HepG2 (cell line): ENCODE measurements around the gene PPP2R5E. TPM values are rescaled to one million over a fixed set of nuclear protein-coding genes. Genes with fewer than 3 reads are reported as not detected.

Source experiments
- ATAC-seq: fragments of 200-7000 bp; cut with Tn5 transposase; 3 replicates; pipeline ENCODE4 v1.9.1; 2020; ENCODE audit warnings: mild to moderate bottlenecking, moderate library complexity
- BruUV-seq: library from RNA; stranded (reverse); fragments of 400-500 nt; replicated peaks from 2 replicates; lab custom pipeline; 2021; lab: Mats Ljungman, UMichigan
- CTCF ChIA-PET: fragments of 300-600 bp; formaldehyde crosslinking; extraction: SDS; loops from one replicate; lab custom pipeline; 2021; ENCODE audit warnings: low total read pairs, inconsistent platforms, low intra/inter-chr PET ratio; lab: Yijun Ruan, JAX
- POLR2A ChIA-PET: fragments of 350-600 bp; sonication (Branson Sonifier 250); formaldehyde crosslinking; loops from one replicate; lab custom pipeline; 2020; ENCODE audit warnings: antibody characterized with exemption, inconsistent platforms; lab: Yijun Ruan, JAX
- DNase-seq: peaks from one replicate; pipeline ENCODE4 v3.0.0-alpha.2; 2015; ENCODE audit warnings: low spot score
- FAIRE-seq: peaks from 3 replicates; lab custom pipeline; 2011; peaks lifted over from hg19 to GRCh38; lab: Jason Lieb, UNC
- H2AFZ ChIP-seq: one replicate; pipeline ENCODE4 v1.6.1; 2011; ENCODE audit warnings: low read length, inconsistent platforms
- H3K27ac ChIP-seq: fragments of 300-600 bp; 3 replicates; pipeline ENCODE4 v1.8.0; 2011; ENCODE audit warnings: mixed run types, mild to moderate bottlenecking, mixed read lengths, low read length, inconsistent platforms; ENCODE audit not compliant: insufficient read depth; ENCODE audit errors: extremely low read length
- H3K27me3 ChIP-seq, 2 experiments: fragments of 200-600 bp in 1 of 2; 2 replicates in 1 of 2; 3 replicates in 1 of 2; pipeline versions ENCODE4 v1.6.0 to v1.8.0; 2011; ENCODE audit warnings: low read length in 2 of 2, mild to moderate bottlenecking in 2 of 2, moderate library complexity in 2 of 2, inconsistent platforms in 1 of 2; ENCODE audit not compliant: insufficient read depth in 2 of 2, control insufficient read depth in 1 of 2
- H3K36me3 ChIP-seq, 2 experiments: fragments of 200-600 bp in 1 of 2; replicated peaks in 1 of 2; 2 replicates in 1 of 2; 3 replicates in 1 of 2; pipeline versions ENCODE4 v1.5.1 to v1.8.0; 2011; ENCODE audit warnings: low read length in 2 of 2, inconsistent platforms in 1 of 2; ENCODE audit not compliant: insufficient read depth in 2 of 2, control insufficient read depth in 1 of 2
- H3K4me1 ChIP-seq: 2 replicates; pipeline ENCODE4 v1.5.1; 2012; ENCODE audit warnings: low read length, inconsistent platforms; ENCODE audit not compliant: insufficient read depth
- H3K4me2 ChIP-seq: 2 replicates; pipeline ENCODE4 v1.6.0; 2011; ENCODE audit warnings: low read depth, low read length, inconsistent platforms
- H3K4me3 ChIP-seq, 3 experiments: fragments of 200-600 bp in 1 of 3; sonication (generic), shearing (Covaris generic) in 1 of 3; replicated peaks in 1 of 3; 2 replicates each; pipeline ENCODE4 v1.5.1; 2011 to 2016; ENCODE audit warnings: low read length in 3 of 3, inconsistent platforms in 2 of 3, low read depth in 2 of 3, mild to moderate bottlenecking in 2 of 3, control low read depth in 1 of 3, mixed read lengths in 1 of 3; ENCODE audit not compliant: insufficient read depth in 1 of 3
- H3K79me2 ChIP-seq: one replicate; pipeline ENCODE4 v1.6.1; 2011; ENCODE audit warnings: low read length, inconsistent platforms; ENCODE audit not compliant: insufficient read depth
- H3K9ac ChIP-seq: 2 replicates; pipeline ENCODE4 v1.6.0; 2011; ENCODE audit warnings: mild to moderate bottlenecking, low read depth, low read length, inconsistent platforms; ENCODE audit not compliant: insufficient read depth
- H3K9me3 ChIP-seq: 2 replicates; pipeline ENCODE4 v1.5.1; 2012; ENCODE audit warnings: mild to moderate bottlenecking, low read length
- H4K20me1 ChIP-seq: 2 replicates; pipeline ENCODE4 v1.6.0; 2011; ENCODE audit warnings: inconsistent platforms, mild to moderate bottlenecking, low read length, moderate library complexity; ENCODE audit not compliant: insufficient read depth
- AHR ChIP-seq: IDR thresholded peaks from 2 replicates; pipeline ENCODE4 v1.6.1; 2018; ENCODE audit warnings: missing genetic modification reagents, missing compliant biosample characterization
- ATF5 ChIP-seq: sonication (generic); formaldehyde crosslinking; IDR thresholded peaks from 2 replicates; pipeline ENCODE4 v1.4.0; 2020; ENCODE audit warnings: mild to moderate bottlenecking, low read depth, missing genetic modification reagents
- E2F5 ChIP-seq: sonication (generic); formaldehyde crosslinking; conservative IDR thresholded peaks from 2 replicates; pipeline ENCODE4 v1.4.0; 2020; ENCODE audit warnings: missing genetic modification reagents
- IRF9 ChIP-seq: sonication (generic); formaldehyde crosslinking; IDR thresholded peaks from 2 replicates; pipeline ENCODE4 v1.8.0; 2022; ENCODE audit warnings: missing genetic modification reagents, mild to moderate bottlenecking, borderline replicate concordance
- TP53 ChIP-seq: sonication (generic); formaldehyde crosslinking; conservative IDR thresholded peaks from 2 replicates; pipeline ENCODE4 v1.4.0; 2020; ENCODE audit warnings: missing genetic modification reagents
- ZBTB25 ChIP-seq: IDR thresholded peaks from 2 replicates; pipeline ENCODE4 v1.6.1; 2018; ENCODE audit warnings: missing genetic modification reagents
- ZBTB7B ChIP-seq: sonication (generic); formaldehyde crosslinking; IDR thresholded peaks from 2 replicates; pipeline ENCODE4 v1.4.0; 2020; ENCODE audit warnings: missing genetic modification reagents
- ZNF224 ChIP-seq: sonication (generic); formaldehyde crosslinking; IDR thresholded peaks from 2 replicates; pipeline ENCODE4 v1.5.0; 2020; ENCODE audit warnings: mild to moderate bottlenecking, missing genetic modification reagents
- ZNF530 ChIP-seq: sonication (generic); formaldehyde crosslinking; IDR thresholded peaks from 2 replicates; pipeline ENCODE4 v1.5.0; 2020; ENCODE audit warnings: low read depth, mild to moderate bottlenecking, missing genetic modification reagents
- ZNF567 ChIP-seq: sonication (generic); formaldehyde crosslinking; IDR thresholded peaks from 2 replicates; pipeline ENCODE4 v1.8.1; 2023; ENCODE audit warnings: mild to moderate bottlenecking, missing genetic modification reagents, borderline replicate concordance
- ZNF576 ChIP-seq: sonication (generic); formaldehyde crosslinking; IDR thresholded peaks from 2 replicates; pipeline ENCODE4 v1.4.0; 2020; ENCODE audit warnings: mild to moderate bottlenecking, missing genetic modification reagents
- ZNF644 ChIP-seq: IDR thresholded peaks from 2 replicates; pipeline ENCODE4 v1.6.1; 2016; ENCODE audit warnings: low read depth
- ZNF687 ChIP-seq: sonication (generic); formaldehyde crosslinking; IDR thresholded peaks from 2 replicates; pipeline ENCODE4 v1.5.1; 2020; ENCODE audit warnings: mild to moderate bottlenecking, missing genetic modification reagents, moderate library complexity
- ZNF792 ChIP-seq: IDR thresholded peaks from 2 replicates; pipeline ENCODE4 v1.6.1; 2016
- WGBS: methylation state at CpG from one replicate; pipeline ENCODE4 v1.1.6; 2017; ENCODE audit warnings: low lambda C conversion rate; 5-methylcytosine and 5-hydroxymethylcytosine counted together
- in situ Hi-C: cut with HindIII; loops from 2 replicates; pipeline ENCODE4 v1.10.0; 2017; ENCODE audit warnings: low pct_unique_long_range_greater_than_20kb; ENCODE audit not compliant: extremely low pct_ligation_motif_present
- intact Hi-C: fragments of 100-400 bp; cut with micrococcal nuclease; formaldehyde crosslinking; loops from one replicate; pipeline ENCODE4 v1.10.0; 2022; ENCODE audit not compliant: unreplicated experiment
- polyA plus RNA-seq, 8 experiments: library from polyadenylated mRNA; depleted of rRNA in 3 of 8; stranded (reverse) in 7 of 8; unstranded in 1 of 8; fragments of >200 nt; fragmentation: Illumina TruSeq in 4 of 8; extraction: Trizol in 4 of 8; gene quantifications; 2 replicates each; pipeline versions ENCODE4 v1.2.1 to v1.2.3, GENCODE V29; 2011 to 2016; ENCODE audit warnings: low read depth in 4 of 8, missing spikeins in 1 of 8, mixed read lengths in 1 of 8; ENCODE audit not compliant: insufficient read depth in 1 of 8
- total RNA-seq, 5 experiments: library from RNA; depleted of rRNA; stranded (reverse); fragments of >200 nt; fragmentation: Illumina TruSeq; extraction: Trizol; gene quantifications; 2 replicates each; pipeline ENCODE4 v1.2.3, GENCODE V29; 2016; ENCODE audit warnings: low read depth in 1 of 5
- TF ChIP-seq, protein P1 (sequence below): sonication (generic); formaldehyde crosslinking; IDR thresholded peaks from 2 replicates; pipeline ENCODE4 v1.9.0; 2022; ENCODE audit warnings: missing genetic modification reagents, mild to moderate bottlenecking, borderline replicate concordance

Gene PPP2R5E
- total and polyA plus RNA-seq, 2 of the 13 experiments (the other 11 are each of a cell fraction or from before 2014, with no cell fraction given) = 8.9 to 11.0 TPM

DNA sequence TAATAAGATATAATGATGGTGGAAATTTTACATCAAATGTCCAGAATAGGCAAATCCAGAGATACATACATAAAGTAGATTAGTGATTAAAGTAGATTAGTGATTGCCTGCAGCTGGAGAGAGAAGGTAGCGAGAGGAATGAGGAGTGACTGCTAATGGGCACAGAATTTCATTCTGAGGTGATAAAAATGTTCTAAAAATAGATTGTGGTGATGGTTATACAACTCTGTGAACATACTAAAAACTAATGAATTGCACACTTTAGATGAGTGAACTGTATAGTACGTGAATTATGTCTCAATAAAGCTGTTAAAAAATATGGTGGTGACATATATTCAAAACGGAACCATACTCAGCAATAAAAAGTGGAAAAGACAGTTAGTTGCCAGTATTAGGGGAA is 41.7 kb downstream of the PPP2R5E start:
- Histone ChIP-seq H3K27me3 (no peaks in the 10 kb centered on the region), H3K4me2 (no peak overlapping the region), H3K4me1 (peaks cover 16% of the 10 kb centered on the region), H3K9ac (no peak overlapping the region), H3K36me3 (peaks cover 2 to 4% of the 10 kb centered on the region in 2 experiments; a peak in 3 of 5 replicates), H4K20me1 (no peaks in the 10 kb centered on the region; the same call in 1 of the 2 replicates), H3K27ac (no peak overlapping the region), H3K9me3 (no peaks in the 10 kb centered on the region), H3K79me2 (peaks cover 39% of the 10 kb centered on the region), H2AFZ (no peak overlapping the region), H3K4me3 (no peak overlapping the region)
- no peak for FAIRE-seq
- in situ Hi-C loops (no loop called here), intact Hi-C loops (no loop called here)
- BruUV-seq = no TSS peak
- no peak for DNase-seq
- POLR2A ChIA-PET = no interaction called here
- CTCF ChIA-PET = no interaction called here
- ATAC-seq = no peak
- WGBS = 100% methylated on average over 3 of the region's 3 CpGs
- TF ChIP-seq, protein P1, sequence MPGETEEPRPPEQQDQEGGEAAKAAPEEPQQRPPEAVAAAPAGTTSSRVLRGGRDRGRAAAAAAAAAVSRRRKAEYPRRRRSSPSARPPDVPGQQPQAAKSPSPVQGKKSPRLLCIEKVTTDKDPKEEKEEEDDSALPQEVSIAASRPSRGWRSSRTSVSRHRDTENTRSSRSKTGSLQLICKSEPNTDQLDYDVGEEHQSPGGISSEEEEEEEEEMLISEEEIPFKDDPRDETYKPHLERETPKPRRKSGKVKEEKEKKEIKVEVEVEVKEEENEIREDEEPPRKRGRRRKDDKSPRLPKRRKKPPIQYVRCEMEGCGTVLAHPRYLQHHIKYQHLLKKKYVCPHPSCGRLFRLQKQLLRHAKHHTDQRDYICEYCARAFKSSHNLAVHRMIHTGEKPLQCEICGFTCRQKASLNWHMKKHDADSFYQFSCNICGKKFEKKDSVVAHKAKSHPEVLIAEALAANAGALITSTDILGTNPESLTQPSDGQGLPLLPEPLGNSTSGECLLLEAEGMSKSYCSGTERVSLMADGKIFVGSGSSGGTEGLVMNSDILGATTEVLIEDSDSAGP (CRISPR knock-in tag) = no peak
- TF ChIP-seq TP53 (CRISPR knock-in tag) (no peak), ZNF576 (CRISPR knock-in tag) (no peak), ATF5 (CRISPR knock-in tag) (no peak), IRF9 (CRISPR knock-in tag) (no peak), ZNF687 (CRISPR knock-in tag) (no peak), ZNF792 (CRISPR knock-in tag) (no peak), AHR (CRISPR knock-in tag) (no peak), ZBTB7B (CRISPR knock-in tag) (no peak), ZNF224 (CRISPR knock-in tag) (no peak), ZBTB25 (CRISPR knock-in tag) (no peak), ZNF530 (CRISPR knock-in tag) (no peak), E2F5 (CRISPR knock-in tag) (no peak), ZNF644 (no peak), ZNF567 (CRISPR knock-in tag) (no peak)
